NT2/D1 (cell line): ENCODE results near the gene VAV2.

Experiments used
- SUZ12 ChIP-seq: IDR thresholded peaks from 2 replicates; pipeline ENCODE4 v1.6.1; 2011; ENCODE audit not compliant: insufficient read length, insufficient read depth; ENCODE audit errors: extremely low read depth
- YY1 ChIP-seq: IDR thresholded peaks from 2 replicates; pipeline ENCODE4 v1.6.1; 2011; ENCODE audit not compliant: insufficient read length, insufficient read depth
- ZNF274 ChIP-seq: IDR thresholded peaks from 2 replicates; pipeline ENCODE4 v1.6.1; 2011; ENCODE audit warnings: mild to moderate bottlenecking, low read depth, low read length

GRCh38 chr9:133742849-133743444, 249.2 kb downstream of the VAV2 start:
- TF ChIP-seq ZNF274 (no peak), SUZ12 (no peak), YY1 (no peak)
